ENCODE data around the gene MANSC1. TPM values are rescaled to one million over a fixed set of nuclear protein-coding genes. Genes with fewer than 3 reads are reported as not detected.

MANSC1 gene
- total and polyA plus RNA-seq, 9 of the 15 experiments (the other 6 are each of a cell fraction or from before 2014, with no cell fraction given) = 0.76 to 8.6 (median 3.1) TPM

- TF ChIP-seq ZNF280B (CRISPR knock-in tag; IDR thresholded peaks at IDR 0.05) = no peak
- TF ChIP-seq ZNF140 (CRISPR knock-in tag; IDR thresholded peaks at IDR 0.05) = no peak
- no peak; the same call in 1 of the 2 replicates for TF ChIP-seq ZNF24 (IDR thresholded peaks at IDR 0.05)
- no peak for TF ChIP-seq ATF3 (IDR thresholded peaks at IDR 0.05)
- TF ChIP-seq ATF3 (CRISPR knock-in tag; conservative IDR thresholded peaks at IDR 0.05) = 0 out of 2 replicates have a peak, but pooled peaks have one; percentile 13
- 0 out of 2 replicates have a peak, but pooled peaks have one; percentile 40 for TF ChIP-seq KLF6 (CRISPR knock-in tag; IDR thresholded peaks at IDR 0.05; ENCODE audit: borderline replicate concordance)
- peak; percentile 57 for TF ChIP-seq HCFC1 (IDR thresholded peaks at IDR 0.05; ENCODE audit: low read depth, low read length)
- TF ChIP-seq ZNF277 (CRISPR knock-in tag; IDR thresholded peaks at IDR 0.05; ENCODE audit: borderline replicate concordance) = no peak
- no peak for TF ChIP-seq CBX5 (IDR thresholded peaks at IDR 0.05; ENCODE audit: borderline replicate concordance, low read depth)
- TF ChIP-seq SFPQ (IDR thresholded peaks at IDR 0.05; ENCODE audit: low read depth, low read length) = no peak
- no peak for TF ChIP-seq NCOR1 (IDR thresholded peaks at IDR 0.05)
- no peak for TF ChIP-seq IFI16 (CRISPR knock-in tag; IDR thresholded peaks at IDR 0.05)
- TF ChIP-seq PTBP1 (IDR thresholded peaks at IDR 0.05; ENCODE audit: low read depth, low read length) = no peak
- peak; percentile 73 for TF ChIP-seq ELF2 (CRISPR knock-in tag; IDR thresholded peaks at IDR 0.05)
- no peak for TF ChIP-seq LEF1 (IDR thresholded peaks at IDR 0.05)
- TF ChIP-seq RUNX1 (IDR thresholded peaks at IDR 0.05; ENCODE audit: low read depth) = no peak
- TF ChIP-seq SETDB1 (IDR thresholded peaks at IDR 0.05; ENCODE audit: low read length) = no peak
- TF ChIP-seq ZBTB43 (CRISPR knock-in tag; IDR thresholded peaks at IDR 0.05) = no peak
- no peak for TF ChIP-seq ZNF586 (CRISPR knock-in tag; conservative IDR thresholded peaks at IDR 0.05)
- TF ChIP-seq CREB1 (IDR thresholded peaks at IDR 0.05) = no peak
- no peak for TF ChIP-seq CREB1 (CRISPR knock-in tag; IDR thresholded peaks at IDR 0.05)
- no peak for TF ChIP-seq CBX2 (IDR thresholded peaks at IDR 0.05; ENCODE audit: insufficient read depth, low read length, poor library complexity, severe bottlenecking)
Measured at GRCh38 chr12:12356896-12357718, 7.1 kb upstream of the MANSC1 start, which contains the start of gene BORCS5 (continued).

Measured in K562 (cell line).